ENCODE results near the gene SLC24A4. TPM values are rescaled to one million over a fixed set of nuclear protein-coding genes. Genes with fewer than 3 reads are reported as not detected.

Gene SLC24A4
- total RNA-seq, 1 experiment from 2014 or later, result not detected

DNA sequence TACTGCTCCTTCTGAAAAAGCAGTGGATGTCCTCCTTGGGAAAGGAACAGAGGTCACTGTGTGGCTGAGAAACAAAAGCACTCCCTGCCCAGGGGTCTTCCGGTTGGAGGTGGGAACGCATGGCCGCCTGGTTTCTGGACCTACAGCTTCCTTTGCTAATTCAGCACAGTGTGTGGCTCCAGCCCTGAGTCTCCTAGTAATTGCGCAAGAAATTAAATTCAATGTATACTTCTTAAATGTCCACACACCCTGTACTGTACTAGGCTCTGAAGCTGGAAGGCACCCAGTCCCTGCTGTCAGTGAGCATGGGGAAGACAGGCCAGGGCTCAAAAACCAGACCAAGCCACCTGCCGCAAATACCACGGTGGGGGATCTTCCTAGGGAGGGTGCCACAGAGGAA lies 13.4 kb downstream of the SLC24A4 start (continued):
- TF ChIP-seq ZBTB33 (IDR thresholded peaks at IDR 0.05; ENCODE audit: extremely low read depth, insufficient replicate concordance, low read length), result no peak
- no peak for TF ChIP-seq ELF1 (IDR thresholded peaks at IDR 0.05; ENCODE audit: borderline replicate concordance, low read depth)
- no peak for TF ChIP-seq FOSL1 (IDR thresholded peaks at IDR 0.05; ENCODE audit: low read depth)

DNA sequence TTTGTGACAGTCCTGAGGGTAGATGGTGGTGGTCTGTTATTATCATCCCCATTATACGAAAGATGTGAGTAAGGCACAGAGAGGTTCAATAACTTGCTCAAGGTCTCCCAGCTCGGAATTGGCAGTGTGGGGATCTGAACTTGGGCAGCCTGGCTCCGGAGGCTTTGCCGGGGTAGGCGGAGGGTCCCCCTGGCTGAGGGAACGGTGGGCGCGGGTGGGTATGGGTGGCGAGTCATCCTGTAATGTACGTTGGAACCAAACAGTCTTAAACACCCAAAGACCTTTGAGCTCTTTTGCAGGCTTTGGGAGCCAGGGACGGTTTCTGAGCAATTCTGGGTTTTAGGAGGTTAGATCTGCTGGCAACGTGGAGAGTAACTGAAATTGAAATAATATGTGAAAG lies 16.5 kb downstream of the SLC24A4 start:
- Histone ChIP-seq H3K9me3 (ENCODE audit: control insufficient read depth in 1 of 2, insufficient read depth in 1 of 2, low read depth in 1 of 2, low read length in 2 of 2) (peaks cover 0 to 5% of the 10 kb centered on the region in 2 experiments; a peak in 1 of 4 replicates), H3K9ac (ENCODE audit: low read length) (no peak overlapping the region), H3K4me1 (ENCODE audit: control insufficient read depth in 1 of 2, insufficient read depth in 2 of 2, low read length in 2 of 2) (no peaks in the 10 kb centered on the region), H3K79me2 (ENCODE audit: insufficient read depth, low read length) (no peaks in the 10 kb centered on the region), H3K4me3 (replicated peaks in 1 of 2; ENCODE audit: low read depth in 1 of 2, low read length in 2 of 2) (no peak overlapping the region), H3K27ac (ENCODE audit: low read depth, low read length) (no peak overlapping the region), H4K20me1 (ENCODE audit: insufficient read depth) (no peaks in the 10 kb centered on the region), H3K36me3 (ENCODE audit: control insufficient read depth in 1 of 2, insufficient read depth in 2 of 2, low read length in 2 of 2) (no peaks in the 10 kb centered on the region), H3K9me2 (ENCODE audit: insufficient read depth) (no peaks in the 10 kb centered on the region), H3K27me3 (ENCODE audit: insufficient read depth, low read length) (no peaks in the 10 kb centered on the region), H3K4me2 (ENCODE audit: low read length) (no peak overlapping the region), H2AFZ (ENCODE audit: low read depth, low read length, poor library complexity, severe bottlenecking) (no peak overlapping the region)
- ChIA-PET CTCF (interaction anchor here (1.6 kb wide), 1 partner anchor 13 kb away, joined by 4 read pairs; no protein-coding TSS in a partner anchor), RAD21 (ENCODE audit: low non-redundant PET in 1 of 2, low total read pairs in 2 of 2, uncharacterized antibody in 2 of 2, unreplicated experiment in 2 of 2) (no interaction called here), POLR2A (no interaction called here)
- TF ChIP-seq CTCF (IDR thresholded peaks at IDR 0.05 in 2 of 3, conservative IDR thresholded peaks at IDR 0.05 in 1 of 3; ENCODE audit: borderline replicate concordance in 1 of 3, insufficient read depth in 1 of 3, low read depth in 2 of 3, low read length in 2 of 3) (no peak), SIN3A (IDR thresholded peaks at IDR 0.05; ENCODE audit: low read depth) (no peak), REST (IDR thresholded peaks at IDR 0.05; ENCODE audit: low read depth) (no peak), ZBTB33 (IDR thresholded peaks at IDR 0.05; ENCODE audit: extremely low read depth, insufficient replicate concordance, low read length) (no peak), RAD21 (IDR thresholded peaks at IDR 0.05; ENCODE audit: low read depth) (no peak), ZNF274 (IDR thresholded peaks at IDR 0.05; ENCODE audit: low read depth, low read length) (no peak), EGR1 (IDR thresholded peaks at IDR 0.05; ENCODE audit: low read depth) (no peak), ELF1 (IDR thresholded peaks at IDR 0.05; ENCODE audit: borderline replicate concordance, low read depth) (no peak), EZH2phosphoT487 (IDR thresholded peaks at IDR 0.05; ENCODE audit: borderline replicate concordance) (no peak), ZFX (IDR thresholded peaks at IDR 0.05) (no peak), SRF (IDR thresholded peaks at IDR 0.05; ENCODE audit: low read depth) (no peak), JUND (IDR thresholded peaks at IDR 0.05) (no peak)
- TF ChIP-seq, protein P1, sequence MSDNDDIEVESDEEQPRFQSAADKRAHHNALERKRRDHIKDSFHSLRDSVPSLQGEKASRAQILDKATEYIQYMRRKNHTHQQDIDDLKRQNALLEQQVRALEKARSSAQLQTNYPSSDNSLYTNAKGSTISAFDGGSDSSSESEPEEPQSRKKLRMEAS (IDR thresholded peaks at IDR 0.05), result no peak
- no peak for ATAC-seq
- DNase-seq (ENCODE audit: low read depth, low spot score), result no peak
- BruUV-seq (replicated peaks), result no TSS peak
- intact Hi-C loops (cut with micrococcal nuclease), result no loop called here
